ENCODE data around the gene DKK3.

DNA sequence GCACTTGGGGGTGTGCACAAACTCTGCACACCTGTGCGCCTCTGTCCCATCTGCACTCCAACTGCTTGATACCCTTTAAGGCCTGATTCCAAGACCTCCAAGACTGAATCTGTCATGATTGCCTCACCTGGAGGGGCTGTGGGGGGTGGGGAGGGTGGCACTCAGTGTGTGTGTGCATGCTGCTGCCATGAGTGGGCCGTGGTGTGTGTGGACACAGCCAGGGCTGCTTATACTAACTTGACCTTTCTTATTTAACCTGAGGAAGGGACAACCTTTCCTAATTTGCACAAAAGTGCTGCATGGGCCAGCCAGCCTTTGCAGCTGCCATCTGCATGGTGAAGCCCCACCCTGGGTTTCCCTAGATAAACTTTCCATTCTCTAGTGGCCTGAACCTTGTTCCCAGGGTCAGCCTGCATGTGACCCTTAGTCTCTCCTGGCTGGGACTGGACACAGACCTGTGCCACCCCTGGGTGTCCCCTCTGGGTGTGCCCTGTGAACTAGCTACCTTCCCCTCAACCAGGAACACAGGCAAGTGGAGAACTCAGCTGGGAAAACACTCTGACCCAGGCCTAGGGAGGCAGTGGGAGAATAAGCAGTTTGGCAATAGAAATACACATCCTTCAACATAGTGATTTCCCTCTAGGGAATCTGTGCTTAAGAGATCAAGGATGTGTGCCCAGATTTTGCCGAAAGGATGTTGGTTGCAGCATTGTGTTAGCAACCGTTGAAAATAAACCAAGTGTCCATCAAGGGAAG lies 45.4 kb upstream of the DKK3 start:
- TF ChIP-seq, protein P1, sequence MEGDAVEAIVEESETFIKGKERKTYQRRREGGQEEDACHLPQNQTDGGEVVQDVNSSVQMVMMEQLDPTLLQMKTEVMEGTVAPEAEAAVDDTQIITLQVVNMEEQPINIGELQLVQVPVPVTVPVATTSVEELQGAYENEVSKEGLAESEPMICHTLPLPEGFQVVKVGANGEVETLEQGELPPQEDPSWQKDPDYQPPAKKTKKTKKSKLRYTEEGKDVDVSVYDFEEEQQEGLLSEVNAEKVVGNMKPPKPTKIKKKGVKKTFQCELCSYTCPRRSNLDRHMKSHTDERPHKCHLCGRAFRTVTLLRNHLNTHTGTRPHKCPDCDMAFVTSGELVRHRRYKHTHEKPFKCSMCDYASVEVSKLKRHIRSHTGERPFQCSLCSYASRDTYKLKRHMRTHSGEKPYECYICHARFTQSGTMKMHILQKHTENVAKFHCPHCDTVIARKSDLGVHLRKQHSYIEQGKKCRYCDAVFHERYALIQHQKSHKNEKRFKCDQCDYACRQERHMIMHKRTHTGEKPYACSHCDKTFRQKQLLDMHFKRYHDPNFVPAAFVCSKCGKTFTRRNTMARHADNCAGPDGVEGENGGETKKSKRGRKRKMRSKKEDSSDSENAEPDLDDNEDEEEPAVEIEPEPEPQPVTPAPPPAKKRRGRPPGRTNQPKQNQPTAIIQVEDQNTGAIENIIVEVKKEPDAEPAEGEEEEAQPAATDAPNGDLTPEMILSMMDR (IDR thresholded peaks at IDR 0.05): no peak
- no peak for TF ChIP-seq POLR2A (IDR thresholded peaks at IDR 0.05)

Measured in right lobe of liver (tissue), 4 donors.